K562 (cell line): ENCODE results near the gene RPTOR. TPM values are rescaled to one million over a fixed set of nuclear protein-coding genes. Genes with fewer than 3 reads are reported as not detected.

ENCODE experiments used
- ATAC-seq: fragments of 200-7000 bp; cut with Tn5 transposase; 3 replicates; pipeline ENCODE4 v1.9.1; 2020; ENCODE audit warnings: moderate library complexity
- BruUV-seq: library from RNA; stranded (reverse); fragments of 400-500 nt; replicated peaks from 2 replicates; lab custom pipeline; 2021; lab: Mats Ljungman, UMichigan
- CTCF ChIA-PET: fragments of 300-600 bp; formaldehyde crosslinking; extraction: SDS; loops from one replicate; lab custom pipeline; 2021; ENCODE audit warnings: low intra/inter-chr PET ratio; lab: Yijun Ruan, JAX
- POLR2A ChIA-PET: fragments of 300-600, 350-650 bp; sonication (Branson Sonifier 250); formaldehyde crosslinking; extraction: SDS; loops from one replicate; lab custom pipeline; 2021; ENCODE audit warnings: antibody characterized with exemption, inconsistent platforms; lab: Yijun Ruan, JAX
- DNase-seq, 4 experiments: peaks; one replicate each; pipeline versions ENCODE4 v3.0.0 to v3.0.0-alpha.2; 2011 to 2018; ENCODE audit warnings: low spot score in 3 of 4, mixed read lengths in 3 of 4; ENCODE audit errors: extremely low read depth in 1 of 4
- FAIRE-seq: peaks from 2 replicates; lab custom pipeline; 2011; peaks lifted over from hg19 to GRCh38; lab: Jason Lieb, UNC
- H2AFZ ChIP-seq: 2 replicates; pipeline ENCODE4 v1.6.0; 2011; ENCODE audit warnings: low read depth, low read length, control low read depth, inconsistent platforms
- H3K27ac ChIP-seq: fragments of 200-600 bp; 3 replicates; pipeline ENCODE4 v1.8.0; 2011; ENCODE audit warnings: low read depth, mild to moderate bottlenecking, control low read depth, inconsistent platforms, low read length, moderate library complexity, mixed read lengths; ENCODE audit errors: extremely low read depth
- H3K27me3 ChIP-seq, 2 experiments: fragments of 300-600 bp in 1 of 2; 2 replicates in 1 of 2; 3 replicates in 1 of 2; pipeline versions ENCODE4 v1.6.0 to v1.8.0; 2011; ENCODE audit warnings: inconsistent platforms in 2 of 2, low read length in 2 of 2, mild to moderate bottlenecking in 1 of 2, mixed read lengths in 1 of 2, moderate library complexity in 1 of 2; ENCODE audit not compliant: control insufficient read depth in 2 of 2, insufficient read depth in 2 of 2
- H3K36me3 ChIP-seq: fragments of 300-600 bp; 3 replicates; pipeline ENCODE4 v1.8.0; 2011; ENCODE audit warnings: mild to moderate bottlenecking, low read length, inconsistent platforms; ENCODE audit not compliant: control insufficient read depth, insufficient read depth
- H3K4me1 ChIP-seq, 2 experiments: fragments of 200-600 bp in 1 of 2; replicated peaks in 1 of 2; 2 replicates in 1 of 2; 3 replicates in 1 of 2; pipeline versions ENCODE4 v1.5.1 to v1.8.0; 2011; ENCODE audit warnings: inconsistent platforms in 2 of 2, low read length in 2 of 2, mild to moderate bottlenecking in 1 of 2, mixed read lengths in 1 of 2, moderate library complexity in 1 of 2; ENCODE audit not compliant: control insufficient read depth in 2 of 2, insufficient read depth in 2 of 2
- H3K4me2 ChIP-seq: 2 replicates; pipeline ENCODE4 v1.6.1; 2011; ENCODE audit warnings: low read length, control low read depth, inconsistent platforms, mixed read lengths; ENCODE audit not compliant: insufficient read depth
- H3K4me3 ChIP-seq: fragments of 200-600 bp; sonication (generic), shearing (Covaris generic); 2 replicates; pipeline ENCODE4 v1.5.1; 2016; ENCODE audit warnings: control low read depth, inconsistent platforms
- H3K79me2 ChIP-seq: fragments of 200-600 bp; 3 replicates; pipeline ENCODE4 v1.8.0; 2011; ENCODE audit warnings: low read length, inconsistent platforms; ENCODE audit not compliant: control insufficient read depth, insufficient read depth
- H3K9ac ChIP-seq, 2 experiments: 2 replicates each; pipeline versions ENCODE4 v1.6.0 to v1.6.1; 2011; ENCODE audit warnings: low read depth in 2 of 2, low read length in 2 of 2, control low read depth in 1 of 2, inconsistent platforms in 1 of 2, mild to moderate bottlenecking in 1 of 2, mixed read lengths in 1 of 2; ENCODE audit not compliant: insufficient read depth in 1 of 2
- H3K9me1 ChIP-seq: one replicate; pipeline ENCODE4 v1.6.0; 2011; ENCODE audit warnings: inconsistent platforms, mild to moderate bottlenecking, low read length, moderate library complexity; ENCODE audit not compliant: control insufficient read depth, insufficient read depth
- H3K9me3 ChIP-seq: replicated peaks from 2 replicates; pipeline ENCODE4 v1.5.1; 2011; ENCODE audit warnings: low read depth, low read length, inconsistent platforms; ENCODE audit not compliant: control insufficient read depth, insufficient read depth
- H4K20me1 ChIP-seq: replicated peaks from 2 replicates; pipeline ENCODE4 v1.6.1; 2011; ENCODE audit warnings: low read length, inconsistent platforms, mixed read lengths; ENCODE audit not compliant: control insufficient read depth, insufficient read depth
- BMI1 ChIP-seq: fragments of 150-350 bp; IDR thresholded peaks from 2 replicates; pipeline ENCODE4 v1.6.1; 2014; ENCODE audit warnings: low read length
- BRD9 ChIP-seq: fragments of 450-650 bp; IDR thresholded peaks from 2 replicates; pipeline ENCODE4 v1.6.1; 2018; ENCODE audit warnings: low read depth; ENCODE audit not compliant: partially characterized antibody
- E4F1 ChIP-seq: fragments of 250-450 bp; sonication (Bioruptor Pico); IDR thresholded peaks from 2 replicates; pipeline ENCODE4 v1.5.0; 2021; ENCODE audit warnings: mild to moderate bottlenecking, borderline replicate concordance
- FOXA1 ChIP-seq: fragments of 450-650 bp; IDR thresholded peaks from 2 replicates; pipeline ENCODE4 v1.6.1; 2016; ENCODE audit warnings: mild to moderate bottlenecking, borderline replicate concordance
- GTF2E2 ChIP-seq: fragments of 200-800 bp; sonication (Bioruptor generic); IDR thresholded peaks from 2 replicates; pipeline ENCODE4 v1.6.1; 2016; ENCODE audit warnings: missing genetic modification characterization, missing compliant biosample characterization
- KDM2B ChIP-seq: fragments of 250-450 bp; sonication (Bioruptor Pico); IDR thresholded peaks from 2 replicates; pipeline ENCODE4 v1.8.0; 2021; ENCODE audit warnings: mild to moderate bottlenecking, moderate library complexity
- PTRF ChIP-seq: fragments of 450-650 bp; IDR thresholded peaks from 2 replicates; pipeline ENCODE4 v1.6.1; 2016; ENCODE audit warnings: mild to moderate bottlenecking, missing genetic modification characterization, missing compliant biosample characterization
- ZNF75A ChIP-seq: fragments of 450-650 bp; formaldehyde crosslinking; IDR thresholded peaks from 2 replicates; pipeline ENCODE4 v1.4.0; 2020; ENCODE audit warnings: mild to moderate bottlenecking
- ZNF76 ChIP-seq: fragments of 250-450 bp; sonication (Bioruptor Pico); IDR thresholded peaks from 2 replicates; pipeline ENCODE4 v1.4.0; 2020; ENCODE audit warnings: mild to moderate bottlenecking, moderate library complexity, borderline replicate concordance
- WGBS: fragments of 100-300 bp; shearing (Covaris generic); methylation state at CpG from one replicate; pipeline ENCODE4 v1.1.6; 2016; ENCODE audit warnings: low coverage, mixed read lengths; ENCODE audit not compliant: insufficient coverage; ENCODE audit errors: missing lambda C conversion rate; 5-methylcytosine and 5-hydroxymethylcytosine counted together
- in situ Hi-C: fragments of 300-500 bp; cut with MboI; formaldehyde crosslinking; loops from 4 replicates; pipeline ENCODE4 v1.15.0; 2018; ENCODE audit warnings: inconsistent platforms, mixed read lengths
- intact Hi-C: fragments of 100-400 bp; cut with micrococcal nuclease; formaldehyde crosslinking; loops from 2 replicates; pipeline ENCODE4 v1.14.2; 2022
- polyA plus RNA-seq, 8 experiments: library from polyadenylated mRNA; depleted of rRNA in 4 of 8; stranded (reverse) in 5 of 8; unstranded in 3 of 8; fragments of >200 nt; fragmentation: Nextera tagmentation in 2 of 8; fragmentation: Illumina TruSeq in 1 of 8; extraction: Ambion mirVana in 2 of 8; extraction: Trizol in 1 of 8; gene quantifications; 2 replicates each; pipeline versions ENCODE4 v1.2.1 to v1.2.3, GENCODE V29; 2011 to 2014; ENCODE audit warnings: inconsistent platforms in 1 of 8, missing spikeins in 1 of 8
- total RNA-seq, 7 experiments: library from RNA; depleted of rRNA in 6 of 7; stranded (reverse); fragments of >200 nt in 6 of 7; fragmentation: Illumina TruSeq in 2 of 7; extraction: Trizol in 2 of 7; gene quantifications; 2 replicates each; pipeline versions ENCODE4 v1.2.1 to v1.2.3, GENCODE V29; 2011 to 2021; ENCODE audit warnings: low replicate concordance in 1 of 7

Gene RPTOR
- total and polyA plus RNA-seq, 9 of the 15 experiments (the other 6 are each of a cell fraction or from before 2014, with no cell fraction given) = 0.24 to 54.1 (median 10.2) TPM

DNA sequence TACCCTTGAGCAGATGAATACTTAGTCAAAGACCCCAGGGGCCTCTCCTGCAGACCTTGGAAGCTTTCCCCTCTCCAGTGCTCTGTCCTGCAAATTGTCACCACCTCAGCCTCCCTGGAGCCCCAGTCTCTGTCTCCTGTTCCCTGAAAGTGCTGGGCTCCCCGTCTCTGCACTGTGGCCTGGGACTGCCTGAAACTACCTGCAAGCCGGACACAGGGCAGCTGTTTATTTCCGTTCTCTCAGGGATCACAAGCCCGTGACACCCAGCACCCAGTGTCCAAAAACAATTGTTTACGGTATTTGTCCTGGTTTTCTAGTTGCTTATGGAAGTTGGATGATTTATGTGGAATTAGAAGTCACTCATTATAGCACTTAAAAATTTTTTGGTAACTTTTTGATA is 365.4 kb downstream of the RPTOR start:
- ChIA-PET POLR2A (no interaction called here), CTCF (no interaction called here)
- H3K79me2 ChIP-seq = no peaks in the 10 kb centered on the region
- H3K9me3 ChIP-seq = peaks cover 7% of the 10 kb centered on the region
- H3K27me3 ChIP-seq = no peaks in the 10 kb centered on the region
- TF ChIP-seq E4F1 = no peak
- TF ChIP-seq GTF2E2 (tag) = no peak
- TF ChIP-seq ZNF76 (CRISPR knock-in tag) = no peak
- TF ChIP-seq FOXA1 = no peak
- no peak for TF ChIP-seq KDM2B (CRISPR knock-in tag)
- no peak for TF ChIP-seq ZNF75A (CRISPR knock-in tag)
- TF ChIP-seq BRD9 = no peak
- TF ChIP-seq PTRF (tag) = no peak
- TF ChIP-seq BMI1 = no peak
- in situ Hi-C loops (no loop called here), intact Hi-C loops (no loop called here)
- FAIRE-seq (no peak), DNase-seq (no peak), ATAC-seq (no peak)
- no peaks in the 10 kb centered on the region; a peak in 1 of 5 replicates for H3K4me1 ChIP-seq
- no peak overlapping the region for H3K9ac ChIP-seq
- H3K27ac ChIP-seq = no peak overlapping the region
- H3K9me1 ChIP-seq = no peaks in the 10 kb centered on the region
- H4K20me1 ChIP-seq = no peaks in the 10 kb centered on the region
- WGBS = 83% methylated on average over 5 of the region's 5 CpGs
- no peak overlapping the region for H2AFZ ChIP-seq
- BruUV-seq = no TSS peak
- no peak overlapping the region for H3K4me3 ChIP-seq
- H3K4me2 ChIP-seq = no peak overlapping the region
- peaks cover 37% of the 10 kb centered on the region; the same call in 2 of the 3 replicates for H3K36me3 ChIP-seq
